Chondrocyte (in vitro differentiated cells): Measurements from ENCODE around the gene CTNNBIP1. TPM values are rescaled to one million over a fixed set of nuclear protein-coding genes. Genes with fewer than 3 reads are reported as not detected.

Experiments used
- DNase-seq: peaks from one replicate; pipeline ENCODE4 v3.0.0; 2021; ENCODE audit warnings: mixed read lengths, low spot score
- H3K27ac Mint-ChIP-seq: one replicate; pipeline ENCODE4 v1.8.0; 2021; ENCODE audit warnings: mild to moderate bottlenecking, moderate library complexity, mixed read lengths; ENCODE audit not compliant: unreplicated experiment
- H3K27me3 Mint-ChIP-seq: 2 replicates; pipeline ENCODE4 v1.8.0; 2021; ENCODE audit warnings: low read depth, mixed read lengths
- H3K36me3 Mint-ChIP-seq: 2 replicates; pipeline ENCODE4 v1.8.0; 2021; ENCODE audit warnings: low read depth, mixed read lengths
- H3K4me1 Mint-ChIP-seq: 2 replicates; pipeline ENCODE4 v1.8.0; 2021; ENCODE audit warnings: low read depth, mild to moderate bottlenecking, mixed read lengths
- H3K4me3 Mint-ChIP-seq: one replicate; pipeline ENCODE4 v1.8.0; 2021; ENCODE audit warnings: mild to moderate bottlenecking, moderate library complexity, mixed read lengths; ENCODE audit not compliant: unreplicated experiment
- H3K9me3 Mint-ChIP-seq: 2 replicates; pipeline ENCODE4 v1.8.0; 2021; ENCODE audit warnings: low read depth, mixed read lengths
- total RNA-seq: library from RNA; stranded (reverse); gene quantifications from 3 replicates; pipeline ENCODE4 v1.2.1, GENCODE V29; 2021
- TF ChIP-seq, protein P1 (sequence below): fragments of 200-600 bp; sonication (generic); IDR thresholded peaks from 2 replicates; pipeline ENCODE4 v1.5.0; 2021; ENCODE audit warnings: antibody characterized with exemption, mild to moderate bottlenecking, moderate library complexity

CTNNBIP1 gene
- total RNA-seq, 1 donor from 2014 or later, result 26.2 TPM

DNA sequence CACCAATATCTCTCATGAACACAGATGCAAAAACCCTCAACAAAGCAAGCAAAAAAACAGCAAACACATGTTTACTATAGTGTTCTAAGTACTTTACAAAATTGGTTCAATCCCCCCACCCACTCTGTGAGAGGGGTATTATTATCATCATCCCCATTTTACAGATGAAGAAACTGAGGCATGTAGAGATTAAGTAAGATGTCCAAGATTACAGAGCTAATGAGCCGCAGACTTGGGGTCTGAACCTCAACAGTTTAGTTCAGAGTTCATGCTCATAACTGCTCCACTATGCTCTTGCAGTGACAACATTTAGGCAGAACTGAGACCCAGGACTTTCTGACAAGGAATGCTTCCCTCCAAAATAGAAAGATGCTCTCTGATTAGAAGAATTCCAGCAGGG is 108.2 kb downstream of the CTNNBIP1 start:
- Mint-ChIP-seq H3K36me3 (no peaks in the 10 kb centered on the region), H3K4me3 (no peak overlapping the region), H3K27ac (no peak overlapping the region), H3K27me3 (no peaks in the 10 kb centered on the region), H3K4me1 (peaks cover 23% of the 10 kb centered on the region), H3K9me3 (no peaks in the 10 kb centered on the region)
- TF ChIP-seq, protein P1, sequence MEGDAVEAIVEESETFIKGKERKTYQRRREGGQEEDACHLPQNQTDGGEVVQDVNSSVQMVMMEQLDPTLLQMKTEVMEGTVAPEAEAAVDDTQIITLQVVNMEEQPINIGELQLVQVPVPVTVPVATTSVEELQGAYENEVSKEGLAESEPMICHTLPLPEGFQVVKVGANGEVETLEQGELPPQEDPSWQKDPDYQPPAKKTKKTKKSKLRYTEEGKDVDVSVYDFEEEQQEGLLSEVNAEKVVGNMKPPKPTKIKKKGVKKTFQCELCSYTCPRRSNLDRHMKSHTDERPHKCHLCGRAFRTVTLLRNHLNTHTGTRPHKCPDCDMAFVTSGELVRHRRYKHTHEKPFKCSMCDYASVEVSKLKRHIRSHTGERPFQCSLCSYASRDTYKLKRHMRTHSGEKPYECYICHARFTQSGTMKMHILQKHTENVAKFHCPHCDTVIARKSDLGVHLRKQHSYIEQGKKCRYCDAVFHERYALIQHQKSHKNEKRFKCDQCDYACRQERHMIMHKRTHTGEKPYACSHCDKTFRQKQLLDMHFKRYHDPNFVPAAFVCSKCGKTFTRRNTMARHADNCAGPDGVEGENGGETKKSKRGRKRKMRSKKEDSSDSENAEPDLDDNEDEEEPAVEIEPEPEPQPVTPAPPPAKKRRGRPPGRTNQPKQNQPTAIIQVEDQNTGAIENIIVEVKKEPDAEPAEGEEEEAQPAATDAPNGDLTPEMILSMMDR, result no peak
- DNase-seq, result no peak

Other genes starting within 250 kb of the CTNNBIP1 start
- gene CLSTN1, start 86.3 kb downstream of the CTNNBIP1 start, total RNA-seq, result 125 to 139 TPM (median 126 TPM) in 3 replicates
- 26.1 to 28.4 TPM (median 26.1 TPM) in 3 replicates for gene LZIC, start 33.1 kb upstream of the CTNNBIP1 start, total RNA-seq
- gene NMNAT1, start 33.2 kb upstream of the CTNNBIP1 start, total RNA-seq, result 10.9 to 13.8 TPM (median 13.7 TPM) in 3 replicates
- 0.47 TPM in 1 of 3 replicates, not detected in the others for gene RBP7, start 87.0 kb upstream of the CTNNBIP1 start, total RNA-seq
- gene UBE4B, start 122.7 kb upstream of the CTNNBIP1 start, total RNA-seq, result 46.3 to 51.9 TPM (median 47.1 TPM) in 3 replicates